Uterus (tissue), 4 donors: Measurements from ENCODE around the gene MRGPRX3. TPM values are rescaled to one million over a fixed set of nuclear protein-coding genes. Genes with fewer than 3 reads are reported as not detected.

Experiments
- small RNA-seq: library from RNA; depleted of rRNA; stranded (forward); fragments of <200 nt; gene quantifications from one replicate; pipeline ENCODE3, GENCODE V24; 2016
- total RNA-seq, 4 donors: library from RNA; depleted of rRNA in 3 of 4; stranded (reverse); fragments of >200 nt in 3 of 4; gene quantifications; one replicate each; pipeline versions ENCODE4 v1.1.0 to v1.2.4, GENCODE V29; 2014 to 2023
- donor health status: DM: yes; HTN: yes; CAD: no.

MRGPRX3 gene
- total RNA-seq, 4 donors from 2014 or later = not detected

Small RNAs within 50 kb of the gene (small RNA-seq; reads per million reads assigned to genes)
- not detected for gene HIGD1AP5

Other genes starting within 250 kb of the MRGPRX3 start
- 10 to 100 TPM; 12.6 to 64.4 (median 43.7) TPM for gene SERGEF, start 119.5 kb upstream of the MRGPRX3 start, total RNA-seq
- gene TPH1, start 86.3 kb upstream of the MRGPRX3 start, total RNA-seq = 1 to 10 TPM in 3 of 4 donors, under 1 TPM in 1; under 0.01 to 2.3 (median 1.3) TPM
- gene SAAL1, start 26.5 kb upstream of the MRGPRX3 start, total RNA-seq = 10 to 100 TPM in 3 of 4 donors, under 1 TPM in 1; 0.77 to 29.9 (median 12.7) TPM
- not detected for gene MRGPRX4, start 40.3 kb downstream of the MRGPRX3 start, total RNA-seq
- not detected for gene SAA4, start 104.2 kb downstream of the MRGPRX3 start, total RNA-seq
- 1 to 10 TPM in 1 of 4 donors, not detected in 3; 3.8 TPM for gene SAA2, start 116.1 kb downstream of the MRGPRX3 start, total RNA-seq
- gene SAA1, start 133.7 kb downstream of the MRGPRX3 start, total RNA-seq = 1 to 10 TPM in 1 of 4 donors, not detected in 3; 3.3 TPM
- 10 to 100 TPM in 3 of 4 donors, 1 to 10 TPM in 1; 6.4 to 55.0 (median 35.9) TPM for gene HPS5, start 189.6 kb downstream of the MRGPRX3 start, total RNA-seq
- gene GTF2H1, start 190.0 kb downstream of the MRGPRX3 start, total RNA-seq = 100 to 1,000 TPM in 1 of 4 donors, 10 to 100 TPM in 3; 25.0 to 103 (median 50.7) TPM